CD4-positive, alpha-beta memory T cell (primary cell): ENCODE measurements around the gene LSM7. TPM values are rescaled to one million over a fixed set of nuclear protein-coding genes. Genes with fewer than 3 reads are reported as not detected.
A peak's percentile ranks its signal among the peaks of the same experiment; 100 is the strongest.
"Not testable (repeated sequence)": the region's sequence is repeated elsewhere in the genome, so short reads cannot be mapped to it uniquely, and the experiment has no call there.

Source experiments
- CTCF ChIA-PET: fragments of 350-600 bp; sonication (Branson Sonifier 250); formaldehyde crosslinking; loops from one replicate; lab custom pipeline; 2021; ENCODE audit warnings: inconsistent platforms; ENCODE audit not compliant: partially characterized antibody; lab: Charles Lee
- POLR2A ChIA-PET: fragments of 350-600 bp; sonication (Branson Sonifier 250); formaldehyde crosslinking; loops from one replicate; lab custom pipeline; 2021; ENCODE audit not compliant: partially characterized antibody; lab: Charles Lee
- DNase-seq, 5 donors: peaks; one replicate each; pipeline versions ENCODE4 v3.0.0 to v3.0.0-alpha.2; 2020 to 2022; ENCODE audit warnings: mixed read lengths in 1 of 5
- H3K27ac ChIP-seq: one replicate; pipeline ENCODE4 v1.7.0; 2013; ENCODE audit warnings: low read depth, low read length
- H3K27me3 ChIP-seq: 2 replicates; pipeline ENCODE4 v1.7.0; 2013; ENCODE audit warnings: mild to moderate bottlenecking, low read length, moderate library complexity; ENCODE audit not compliant: insufficient read depth
- H3K36me3 ChIP-seq: 2 replicates; pipeline ENCODE4 v1.7.0; 2013; ENCODE audit warnings: mild to moderate bottlenecking, low read length, moderate library complexity; ENCODE audit not compliant: insufficient read depth
- H3K4me1 ChIP-seq: 2 replicates; pipeline ENCODE4 v1.7.0; 2013; ENCODE audit warnings: mild to moderate bottlenecking, low read length, moderate library complexity; ENCODE audit not compliant: insufficient read depth
- H3K4me3 ChIP-seq, 2 donors: one replicate each; pipeline ENCODE4 v1.7.0; 2013; ENCODE audit warnings: low read length in 2 of 2, mild to moderate bottlenecking in 1 of 2
- H3K9me3 ChIP-seq, 2 donors: one replicate each; pipeline ENCODE4 v1.7.0; 2013; ENCODE audit warnings: low read length in 2 of 2, control low read depth in 1 of 2; ENCODE audit not compliant: control insufficient read depth in 1 of 2
- H3K27ac Mint-ChIP-seq, 7 donors: one replicate each; pipeline ENCODE4 v1.8.0; 2020 to 2021; ENCODE audit warnings: mixed read lengths in 7 of 7, mild to moderate bottlenecking in 6 of 7, inconsistent platforms in 3 of 7, moderate library complexity in 3 of 7
- H3K27me3 Mint-ChIP-seq, 2 donors: one replicate each; pipeline ENCODE4 v1.8.0; 2020 to 2021; ENCODE audit warnings: mixed read lengths in 2 of 2
- H3K36me3 Mint-ChIP-seq, 2 donors: one replicate each; pipeline ENCODE4 v1.8.0; 2020 to 2021; ENCODE audit warnings: mixed read lengths in 2 of 2, inconsistent platforms in 1 of 2, mild to moderate bottlenecking in 1 of 2
- H3K4me1 Mint-ChIP-seq, 4 donors: one replicate each; pipeline ENCODE4 v1.8.0; 2020 to 2021; ENCODE audit warnings: mixed read lengths in 4 of 4, mild to moderate bottlenecking in 1 of 4
- H3K4me3 Mint-ChIP-seq, 8 donors: one replicate each; pipeline ENCODE4 v1.8.0; 2020 to 2021; ENCODE audit warnings: mixed read lengths in 8 of 8, mild to moderate bottlenecking in 7 of 8, moderate library complexity in 6 of 8, inconsistent platforms in 3 of 8
- H3K9me3 Mint-ChIP-seq, 8 donors: one replicate each; pipeline ENCODE4 v1.8.0; 2020 to 2021; ENCODE audit warnings: mixed read lengths in 8 of 8, mild to moderate bottlenecking in 5 of 8, inconsistent platforms in 3 of 8, moderate library complexity in 1 of 8
- intact Hi-C: fragments of 100-400 bp; cut with micrococcal nuclease; formaldehyde crosslinking; loops from one replicate; pipeline ENCODE4 v1.15.1; 2023
- polyA plus RNA-seq, 2 donors: library from polyadenylated mRNA; unstranded; fragments of 300-500 nt; fragmentation: Illumina TruSeq; gene quantifications; one replicate each; pipeline ENCODE4 v1.2.3, GENCODE V29; 2021
- total RNA-seq, 2 experiments: library from RNA; stranded (reverse); gene quantifications; one replicate each; pipeline ENCODE4 v1.2.3, GENCODE V29; 2021

Gene LSM7
- total and polyA plus RNA-seq, 4 experiments from 2014 or later = 107 to 171 (median 137) TPM

DNA sequence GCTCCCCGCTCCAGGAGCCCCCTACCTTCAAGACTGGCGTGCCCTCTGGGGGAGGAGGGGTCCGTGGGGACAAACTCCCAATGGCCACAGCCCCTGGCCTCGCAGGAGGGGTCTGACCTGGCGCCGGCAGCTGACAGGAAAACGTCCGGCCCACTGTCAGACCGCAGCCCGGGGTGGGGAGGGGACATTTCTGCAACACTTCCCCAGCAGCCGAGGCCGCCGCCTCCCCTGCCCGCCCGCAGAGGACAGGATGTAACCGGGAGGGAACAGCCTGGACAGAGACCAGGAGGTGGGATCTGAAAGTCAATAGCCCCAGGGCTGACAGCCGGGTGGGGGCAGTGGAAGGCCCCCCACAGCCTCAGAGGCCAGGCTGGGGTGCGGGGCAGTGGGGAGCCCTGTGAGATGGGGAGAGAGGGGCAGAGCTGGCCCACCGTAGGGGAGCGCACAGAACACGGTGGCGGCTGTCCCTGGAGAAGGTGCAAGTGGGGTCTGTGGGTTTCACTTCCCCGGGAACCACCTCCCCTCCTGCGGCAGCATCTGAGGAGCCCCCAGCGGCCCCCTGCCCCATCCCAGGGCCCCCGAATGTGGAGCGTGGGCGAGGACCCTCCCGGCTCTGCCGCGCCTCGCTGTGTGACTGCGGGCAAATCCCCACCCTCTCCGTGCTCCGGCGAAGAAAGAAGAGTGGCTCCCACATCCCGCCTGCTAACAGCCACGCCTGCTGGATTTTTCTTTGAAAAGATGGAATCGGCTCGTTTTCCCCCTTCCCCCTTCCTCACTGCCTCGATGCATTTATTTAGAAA lies 46.1 kb downstream of the LSM7 start, which contains the start of gene PEAK3:
Gene PEAK3, minus strand, starts transcription at position 114 of the 800 bp plus-strand sequence. CDS start 1,244 bp downstream, outside the sequence.
- Histone ChIP-seq H3K4me1 (peaks cover 13% of the 10 kb centered on the region), H3K36me3 (no peaks in the 10 kb centered on the region), H3K4me3 (no peak within 1 kb of the TSS), H3K9me3 (no peaks in the 10 kb centered on the region), H3K27ac (no peak within 1 kb of the TSS), H3K27me3 (no peaks in the 10 kb centered on the region)
- peaks cover 2 to 21% (median 13%) of the 10 kb centered on the region in 4 donors for H3K4me1 Mint-ChIP-seq
- peaks cover 0 to 2% (median 0%) of the 10 kb centered on the region in 8 donors for H3K9me3 Mint-ChIP-seq
- POLR2A ChIA-PET = interaction anchor here (0.6 to 1.4 kb wide), 7 partner anchors 11 to 247 kb away, joined by 3 to 8 read pairs (median 3); partner anchors contain the start of gene PLEKHJ1
- intact Hi-C loops = no loop called here
- no peaks in the 10 kb centered on the region for H3K27me3 Mint-ChIP-seq
- H3K36me3 Mint-ChIP-seq = peaks cover 0 to under 1% of the 10 kb centered on the region in 2 donors
- DNase-seq = peak in 1 of 5 donors; percentile 52
- H3K4me3 Mint-ChIP-seq = peak within 1 kb of the TSS; percentile 31 to 76 (median 55)
- CTCF ChIA-PET = interaction anchor here (1.7 kb wide), 1 partner anchor 8 kb away, joined by 7 read pairs; no protein-coding TSS in a partner anchor
- peak within 1 kb of the TSS in 4 of 7 donors; percentile 32 to 77 (median 54) for H3K27ac Mint-ChIP-seq

DNA sequence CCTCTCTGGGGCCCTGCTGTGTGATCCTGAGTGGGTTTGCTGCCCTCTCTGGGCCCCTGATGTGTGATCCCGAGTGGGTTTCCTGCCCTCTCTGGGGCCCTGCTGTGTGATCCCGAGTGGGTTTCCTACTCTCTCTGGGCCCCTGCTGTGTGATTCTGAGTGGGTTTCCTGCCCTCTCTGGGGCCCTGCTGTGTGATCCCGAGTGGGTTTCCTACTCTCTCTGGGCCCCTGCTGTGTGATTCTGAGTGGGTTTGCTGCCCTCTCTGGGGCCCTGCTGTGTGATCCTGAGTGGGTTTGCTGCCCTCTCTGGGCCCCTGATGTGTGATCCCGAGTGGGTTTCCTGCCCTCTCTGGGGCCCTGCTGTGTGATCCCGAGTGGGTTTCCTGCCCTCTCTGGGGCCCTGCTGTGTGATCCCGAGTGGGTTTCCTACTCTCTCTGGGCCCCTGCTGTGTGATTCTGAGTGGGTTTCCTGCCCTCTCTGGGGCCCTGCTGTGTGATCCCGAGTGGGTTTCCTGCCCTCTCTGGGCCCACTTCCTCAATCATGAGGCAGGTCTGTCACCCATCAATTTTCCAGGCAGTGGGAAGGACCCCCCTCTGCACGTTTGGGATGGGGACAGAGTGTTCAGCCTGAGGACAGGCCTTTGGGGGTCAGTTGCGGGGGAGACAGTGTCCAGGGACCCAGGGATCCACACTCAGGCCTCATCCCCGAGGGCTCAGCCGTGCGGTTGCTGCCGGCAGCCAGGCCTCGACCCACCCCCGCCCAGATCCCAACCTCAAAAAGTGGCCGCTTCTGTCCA lies 46.9 kb downstream of the LSM7 start:
- H3K36me3 Mint-ChIP-seq, H3K9me3 Mint-ChIP-seq, H3K4me3 ChIP-seq, H3K27me3 Mint-ChIP-seq, H3K27me3 ChIP-seq, CTCF ChIA-PET, intact Hi-C loops, H3K9me3 ChIP-seq, H3K36me3 ChIP-seq, DNase-seq, H3K27ac ChIP-seq: not testable (repeated sequence)
- peaks cover 13% of the 10 kb centered on the region for H3K4me1 ChIP-seq
- peaks cover 5 to 23% (median 16%) of the 10 kb centered on the region in 4 donors for H3K4me1 Mint-ChIP-seq
- H3K4me3 Mint-ChIP-seq = peak overlapping the region in 5 of 8 donors; percentile 38 to 69 (median 54)
- H3K27ac Mint-ChIP-seq = peak overlapping the region in 2 of 7 donors; percentile 30 to 32
- POLR2A ChIA-PET = interaction anchor here (0.7 to 1.4 kb wide), 3 partner anchors 10 to 45 kb away, joined by 3 to 8 read pairs (median 4); partner anchors contain the start of gene PLEKHJ1

DNA sequence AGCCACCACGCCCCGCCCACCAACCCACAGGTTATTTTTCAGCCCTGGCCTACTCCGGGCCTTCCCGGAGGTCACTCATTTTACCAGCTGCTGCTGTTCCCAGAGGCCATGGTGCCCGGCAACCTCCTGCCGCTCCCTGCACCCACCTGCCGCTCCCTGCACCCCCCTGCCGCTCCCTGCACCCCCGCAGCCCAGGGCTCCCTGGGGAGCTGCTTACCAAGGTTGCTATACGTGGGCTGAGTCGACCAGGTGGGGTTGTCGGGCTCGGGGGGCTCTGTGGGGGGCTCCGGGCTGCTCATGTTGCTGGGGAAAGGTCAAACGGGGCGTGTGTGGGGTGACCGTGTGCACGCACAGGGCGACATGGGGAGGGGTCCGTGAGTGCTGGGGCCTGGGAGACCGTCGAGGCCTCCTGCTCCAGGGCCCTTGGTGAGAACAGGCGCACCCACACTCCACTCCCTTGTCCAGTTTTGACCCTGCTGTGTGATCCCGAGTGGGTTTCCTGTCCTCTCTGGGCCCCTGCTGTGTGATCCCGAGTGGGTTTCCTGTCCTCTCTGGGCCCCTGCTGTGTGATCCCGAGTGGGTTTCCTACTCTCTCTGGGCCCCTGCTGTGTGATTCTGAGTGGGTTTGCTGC lies 47.6 kb downstream of the LSM7 start:
- H3K27me3 Mint-ChIP-seq = no peaks in the 10 kb centered on the region
- no peak overlapping the region for H3K4me3 Mint-ChIP-seq
- peaks cover 5 to 23% (median 16%) of the 10 kb centered on the region in 4 donors for H3K4me1 Mint-ChIP-seq
- ChIA-PET POLR2A (interaction anchor here (0.9 kb wide), 1 partner anchor 10 kb away, joined by 3 read pairs; no protein-coding TSS in a partner anchor), CTCF (interaction anchor here (0.6 to 7.1 kb wide), 2 partner anchors 66 to 112 kb away, joined by 3 to 81 read pairs; no protein-coding TSS in a partner anchor)
- H3K4me3 ChIP-seq = no peak overlapping the region
- peak in 1 of 5 donors; percentile 42 for DNase-seq
- peaks cover 13% of the 10 kb centered on the region for H3K4me1 ChIP-seq
- no peaks in the 10 kb centered on the region for H3K9me3 ChIP-seq
- no peaks in the 10 kb centered on the region for H3K36me3 ChIP-seq
- peak overlapping the region in 1 of 7 donors; percentile 44 for H3K27ac Mint-ChIP-seq
- intact Hi-C loops = no loop called here
- H3K9me3 Mint-ChIP-seq = no peaks in the 10 kb centered on the region
- peaks cover 0 to 3% of the 10 kb centered on the region in 2 donors for H3K36me3 Mint-ChIP-seq
- no peak overlapping the region for H3K27ac ChIP-seq
- no peaks in the 10 kb centered on the region for H3K27me3 ChIP-seq

DNA sequence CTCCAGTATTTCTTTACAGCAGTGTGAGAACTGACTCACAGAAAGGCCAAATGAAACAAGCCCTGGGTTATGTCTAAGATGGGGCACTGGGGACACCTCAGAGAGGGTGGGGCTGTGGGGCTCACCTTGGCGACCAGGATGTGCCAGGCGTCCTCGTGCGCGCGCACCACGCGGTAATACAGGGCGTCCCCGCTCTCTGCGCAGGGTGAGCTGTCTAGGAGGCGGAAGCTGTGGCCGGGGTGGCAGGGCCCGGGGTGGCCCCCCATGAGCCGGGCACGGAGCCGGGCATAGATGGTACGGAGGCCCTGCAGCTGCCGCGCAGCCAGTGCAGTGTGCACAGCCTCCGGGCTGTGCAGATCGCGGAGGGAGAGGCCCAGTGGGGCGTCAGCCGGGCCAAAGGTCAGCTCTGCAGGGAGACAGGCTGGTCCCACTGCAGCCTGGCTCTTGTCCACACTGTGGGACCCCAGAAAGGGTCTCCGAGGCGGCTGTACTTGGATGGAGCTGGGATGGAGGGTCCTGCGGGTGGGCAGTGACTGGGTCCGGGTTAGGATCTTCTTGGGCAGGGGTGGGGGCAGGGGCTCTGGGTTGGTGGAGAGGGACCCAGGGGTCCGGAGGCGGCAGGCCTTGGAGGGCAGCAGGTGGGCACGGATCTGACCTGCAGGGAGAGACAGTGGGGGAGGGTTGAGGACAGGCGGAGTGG lies 49.8 kb downstream of the LSM7 start:
- Mint-ChIP-seq H3K27ac (peak overlapping the region in 3 of 7 donors; percentile 15 to 75 (median 41)), H3K27me3 (no peaks in the 10 kb centered on the region), H3K9me3 (peaks cover 0 to 12% (median 0%) of the 10 kb centered on the region in 8 donors), H3K36me3 (peaks cover 6 to 13% of the 10 kb centered on the region in 2 donors), H3K4me1 (peaks cover 15 to 36% (median 28%) of the 10 kb centered on the region in 4 donors), H3K4me3 (no peak overlapping the region)
- DNase-seq = peak in 1 of 5 donors; percentile 41
- no peak overlapping the region for H3K4me3 ChIP-seq
- no peaks in the 10 kb centered on the region for H3K36me3 ChIP-seq
- no peaks in the 10 kb centered on the region for H3K27me3 ChIP-seq
- H3K9me3 ChIP-seq = no peaks in the 10 kb centered on the region
- intact Hi-C loops = no loop called here
- no peak overlapping the region for H3K27ac ChIP-seq
- peaks cover 23% of the 10 kb centered on the region for H3K4me1 ChIP-seq
- CTCF ChIA-PET = interaction anchor here (1.0 to 7.1 kb wide), 3 partner anchors 12 to 114 kb away, joined by 3 to 81 read pairs (median 3); no protein-coding TSS in a partner anchor
- POLR2A ChIA-PET = interaction anchor here (0.8 to 13.8 kb wide), 6 partner anchors 9 to 39 kb away, joined by 3 to 167 read pairs (median 4); partner anchors contain the start of genes AMH and JSRP1

DNA sequence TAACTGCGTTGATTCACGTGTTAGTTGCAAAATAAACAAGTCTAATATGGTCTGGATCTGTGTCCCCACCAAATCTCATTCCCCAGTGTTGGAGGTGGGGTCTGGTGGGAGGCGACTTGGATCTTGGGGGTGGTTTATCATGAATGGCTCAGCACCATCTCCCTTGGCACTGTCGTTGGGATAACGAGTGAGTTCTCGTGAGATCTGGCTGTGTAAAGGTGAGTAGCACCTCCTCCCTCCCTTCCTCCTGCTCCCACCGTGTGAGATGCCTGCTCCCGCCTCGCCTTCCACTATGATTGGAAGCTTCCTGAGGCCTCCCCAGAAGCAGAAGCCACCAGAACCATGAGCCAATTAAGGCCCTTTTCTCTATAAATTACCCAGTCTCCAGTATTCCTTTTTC lies 51.2 kb downstream of the LSM7 start:
- Mint-ChIP-seq H3K27me3 (no peaks in the 10 kb centered on the region), H3K4me1 (peaks cover 20 to 40% (median 30%) of the 10 kb centered on the region in 4 donors), H3K4me3 (peak overlapping the region in 2 of 8 donors; percentile 40 to 57), H3K9me3 (peaks cover 0 to 15% (median 0%) of the 10 kb centered on the region in 8 donors), H3K27ac (peak overlapping the region in 4 of 7 donors; percentile 64 to 91 (median 76)), H3K36me3 (peaks cover 10 to 19% of the 10 kb centered on the region in 2 donors)
- intact Hi-C loops = no loop called here
- H3K4me1 ChIP-seq = peaks cover 32% of the 10 kb centered on the region
- ChIA-PET CTCF (interaction anchor here (0.7 to 7.1 kb wide), 4 partner anchors 9 to 121 kb away, joined by 3 to 81 read pairs (median 3); no protein-coding TSS in a partner anchor), POLR2A (interaction anchor here (0.5 to 13.8 kb wide), 6 partner anchors 12 to 133 kb away, joined by 4 to 167 read pairs (median 4); partner anchors contain the start of genes AMH and JSRP1)
- peaks cover 6% of the 10 kb centered on the region for H3K36me3 ChIP-seq
- no peak overlapping the region for H3K27ac ChIP-seq
- no peaks in the 10 kb centered on the region for H3K27me3 ChIP-seq
- DNase-seq = peak in 1 of 5 donors; percentile 18
- H3K9me3 ChIP-seq = no peaks in the 10 kb centered on the region
- H3K4me3 ChIP-seq = no peak overlapping the region
